Vagina (tissue), 2 donors: ENCODE results near the gene MPHOSPH8. TPM values are rescaled to one million over a fixed set of nuclear protein-coding genes. Genes with fewer than 3 reads are reported as not detected.

Source experiments
- DNase-seq, 2 donors: peaks; one replicate each; pipeline ENCODE4 v3.0.0-alpha.2; 2017; ENCODE audit errors: extremely low spot score in 2 of 2
- H3K27ac ChIP-seq: fragments of 200-600 bp; sonication (generic); one replicate; pipeline ENCODE4 v1.5.1; 2019
- H3K27me3 ChIP-seq: fragments of 200-600 bp; sonication (generic); one replicate; pipeline ENCODE4 v1.5.1; 2019
- H3K36me3 ChIP-seq, 2 donors: fragments of 200-600 bp; sonication (generic); one replicate each; pipeline ENCODE4 v1.5.1; 2017 to 2019
- H3K4me1 ChIP-seq: fragments of 200-600 bp; sonication (generic); one replicate; pipeline ENCODE4 v1.5.1; 2019
- H3K4me3 ChIP-seq, 2 donors: fragments of 200-600 bp; sonication (generic); 1 replicate in 1 of 2; 2 replicates in 1 of 2; pipeline ENCODE4 v1.5.1; 2016 to 2019
- H3K9me3 ChIP-seq: fragments of 200-600 bp; sonication (generic); one replicate; pipeline ENCODE4 v1.5.1; 2019
- POLR2A ChIP-seq, 2 donors: fragments of 450-650 bp; IDR thresholded peaks; one replicate each; pipeline ENCODE4 v1.6.1; 2017; ENCODE audit warnings: antibody characterized with exemption in 2 of 2, mild to moderate bottlenecking in 2 of 2, moderate library complexity in 2 of 2
- POLR2AphosphoS5 ChIP-seq, 2 donors: sonication (generic); formaldehyde crosslinking; IDR thresholded peaks; one replicate each; pipeline ENCODE4 v1.9.0; 2017; ENCODE audit warnings: antibody characterized with exemption in 2 of 2, mild to moderate bottlenecking in 2 of 2, low read depth in 1 of 2; ENCODE audit not compliant: insufficient read depth in 1 of 2
- intact Hi-C: fragments of 100-400 bp; cut with DNase I; formaldehyde crosslinking; loops from one replicate; pipeline ENCODE4 v1.15.1; 2023
- total RNA-seq: library from RNA; depleted of rRNA; stranded (reverse); fragments of >200 nt; gene quantifications from one replicate; pipeline ENCODE4 v1.2.3, GENCODE V29; 2016
- TF ChIP-seq, protein P1 (sequence below), 3 experiments: fragments of 450-650 bp in 2 of 3; fragments of 200-600 bp in 1 of 3; sonication (generic) in 1 of 3; IDR thresholded peaks; one replicate each; pipeline ENCODE4 v1.5.1; 2017 to 2019; ENCODE audit warnings: antibody characterized with exemption in 3 of 3, mild to moderate bottlenecking in 2 of 3, moderate library complexity in 2 of 3

Gene MPHOSPH8
- total RNA-seq, 1 donor from 2014 or later, result 22.8 TPM

DNA sequence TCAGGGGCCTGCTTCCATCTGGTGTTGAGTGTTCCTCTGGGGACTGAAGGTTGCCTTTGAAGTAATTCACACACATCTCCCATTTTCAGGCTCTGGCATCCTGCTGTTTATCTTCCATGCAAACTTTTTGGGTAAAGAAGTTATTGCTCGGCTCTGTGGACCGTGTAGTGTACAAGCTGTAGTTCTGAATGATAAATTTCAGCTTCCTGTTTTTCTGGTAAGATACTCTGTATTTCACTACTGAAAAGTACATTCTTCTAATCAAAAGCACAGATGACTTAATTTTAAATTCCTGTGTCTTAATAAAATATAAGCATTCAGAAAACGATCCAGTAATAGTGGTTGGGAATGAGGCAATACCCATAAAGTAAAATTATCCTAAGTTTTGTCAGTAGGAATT is 36.7 kb downstream of the MPHOSPH8 start:
- intact Hi-C loops, result no loop called here
- peaks cover 0 to 86% of the 10 kb centered on the region in 2 donors for H3K36me3 ChIP-seq

DNA sequence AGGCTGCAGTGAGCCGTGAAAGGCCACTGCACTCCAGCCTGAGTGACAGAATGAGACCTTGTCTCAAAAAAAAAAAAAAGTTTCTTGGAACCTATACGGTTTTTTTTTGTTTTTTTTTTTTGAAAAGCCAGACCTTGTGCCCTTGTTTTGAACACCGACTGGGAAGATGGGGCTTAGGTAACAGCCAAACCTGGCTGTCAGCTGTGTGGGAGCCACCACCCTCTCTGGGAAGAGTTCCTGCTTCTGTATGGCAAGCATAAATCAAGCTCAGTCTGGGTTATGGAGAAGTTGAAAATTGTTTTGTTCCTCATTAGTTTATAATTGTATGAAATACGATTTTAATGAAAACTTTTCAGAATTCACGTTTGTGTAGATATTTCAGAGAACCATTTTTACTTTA is 39.5 kb downstream of the MPHOSPH8 start:
- Histone ChIP-seq H3K36me3 (peaks cover 0 to 66% of the 10 kb centered on the region in 2 donors), H3K4me3 (no peak overlapping the region), H3K27ac (no peak overlapping the region), H3K9me3 (no peaks in the 10 kb centered on the region), H3K27me3 (no peaks in the 10 kb centered on the region), H3K4me1 (no peaks in the 10 kb centered on the region)
- no peak for DNase-seq
- TF ChIP-seq POLR2A (IDR thresholded peaks at IDR 0.05), result no peak
- TF ChIP-seq, protein P1, sequence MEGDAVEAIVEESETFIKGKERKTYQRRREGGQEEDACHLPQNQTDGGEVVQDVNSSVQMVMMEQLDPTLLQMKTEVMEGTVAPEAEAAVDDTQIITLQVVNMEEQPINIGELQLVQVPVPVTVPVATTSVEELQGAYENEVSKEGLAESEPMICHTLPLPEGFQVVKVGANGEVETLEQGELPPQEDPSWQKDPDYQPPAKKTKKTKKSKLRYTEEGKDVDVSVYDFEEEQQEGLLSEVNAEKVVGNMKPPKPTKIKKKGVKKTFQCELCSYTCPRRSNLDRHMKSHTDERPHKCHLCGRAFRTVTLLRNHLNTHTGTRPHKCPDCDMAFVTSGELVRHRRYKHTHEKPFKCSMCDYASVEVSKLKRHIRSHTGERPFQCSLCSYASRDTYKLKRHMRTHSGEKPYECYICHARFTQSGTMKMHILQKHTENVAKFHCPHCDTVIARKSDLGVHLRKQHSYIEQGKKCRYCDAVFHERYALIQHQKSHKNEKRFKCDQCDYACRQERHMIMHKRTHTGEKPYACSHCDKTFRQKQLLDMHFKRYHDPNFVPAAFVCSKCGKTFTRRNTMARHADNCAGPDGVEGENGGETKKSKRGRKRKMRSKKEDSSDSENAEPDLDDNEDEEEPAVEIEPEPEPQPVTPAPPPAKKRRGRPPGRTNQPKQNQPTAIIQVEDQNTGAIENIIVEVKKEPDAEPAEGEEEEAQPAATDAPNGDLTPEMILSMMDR (IDR thresholded peaks at IDR 0.05), result no peak
- no peak for TF ChIP-seq POLR2AphosphoS5 (IDR thresholded peaks at IDR 0.05; ENCODE audit: insufficient read depth in 1 of 2, low read depth in 1 of 2)
- intact Hi-C loops, result no loop called here

More for the DNA sequence above, 36.7 kb downstream of the MPHOSPH8 start:
- Histone ChIP-seq H3K27ac (no peak overlapping the region), H3K4me1 (no peaks in the 10 kb centered on the region), H3K9me3 (no peaks in the 10 kb centered on the region), H3K27me3 (no peaks in the 10 kb centered on the region), H3K4me3 (no peak overlapping the region)
- no peak for DNase-seq
- no peak for TF ChIP-seq POLR2AphosphoS5 (IDR thresholded peaks at IDR 0.05; ENCODE audit: insufficient read depth in 1 of 2, low read depth in 1 of 2)
- TF ChIP-seq, protein P1 (IDR thresholded peaks at IDR 0.05), result no peak
- TF ChIP-seq POLR2A (IDR thresholded peaks at IDR 0.05), result no peak

DNA sequence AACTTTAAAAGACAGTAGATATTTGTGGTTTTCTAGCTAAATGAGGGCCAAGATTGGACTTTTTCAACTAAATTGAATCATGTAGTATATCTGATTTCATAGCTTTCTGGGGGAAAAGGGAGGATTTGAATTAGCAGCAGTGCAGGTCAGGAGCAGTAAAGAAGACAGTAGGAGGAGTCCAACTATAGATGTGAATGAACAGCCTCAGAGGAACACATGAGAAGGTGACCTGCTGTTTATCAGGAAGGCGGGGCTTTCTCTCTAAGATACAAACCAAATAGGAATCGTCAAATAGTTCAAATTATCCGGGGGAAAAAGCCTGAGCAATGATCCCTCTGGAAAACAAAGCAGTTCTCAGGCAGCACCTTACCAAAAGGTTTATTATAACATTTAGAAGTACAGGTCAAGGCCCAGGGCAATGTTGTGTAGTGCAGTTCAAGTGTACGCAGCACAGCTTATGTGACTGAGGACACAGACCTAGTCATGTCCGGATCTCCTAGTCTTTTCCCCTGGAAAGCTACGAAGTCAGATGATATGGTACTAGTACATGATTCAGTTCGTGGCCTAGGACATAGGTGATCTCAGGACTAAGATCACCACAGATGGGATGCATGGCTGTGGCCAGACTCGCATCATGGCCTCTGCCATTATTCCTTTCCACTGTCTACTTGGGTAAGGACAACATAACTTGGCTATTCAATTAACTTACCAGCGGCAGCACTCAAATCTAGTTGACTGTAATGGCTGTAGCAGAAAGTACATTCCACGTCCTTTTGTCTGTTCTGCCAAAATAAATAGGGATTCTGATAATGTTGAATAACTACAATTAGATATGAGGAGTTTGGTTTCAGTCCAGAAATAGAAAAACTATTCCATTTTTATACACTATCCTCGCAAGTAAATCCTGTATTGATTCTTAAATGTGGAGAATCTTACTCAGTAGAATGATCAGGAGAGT is 40.3 kb downstream of the MPHOSPH8 start:
- H3K36me3 ChIP-seq, result peaks cover 0 to 59% of the 10 kb centered on the region in 2 donors

DNA sequence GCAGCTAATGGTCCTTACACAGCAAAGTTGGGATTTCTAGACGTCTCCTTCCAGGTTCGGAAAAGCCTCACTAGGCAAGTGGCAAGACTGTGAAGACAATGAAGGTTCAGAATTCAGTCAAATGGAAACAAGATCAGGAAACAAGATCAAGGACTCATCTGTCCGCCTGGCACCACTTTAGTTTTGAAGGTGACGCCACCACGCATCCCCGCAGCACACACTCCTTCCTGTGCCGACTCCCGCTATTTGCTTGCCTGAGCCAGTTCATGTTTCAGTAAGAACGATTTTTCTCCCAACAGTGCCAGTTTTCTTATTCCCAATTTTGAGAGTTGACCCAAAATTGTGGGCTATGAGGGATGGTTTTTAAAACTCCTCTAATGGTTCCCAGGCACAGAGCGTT is 41.4 kb downstream of the MPHOSPH8 start:
- H3K4me1 ChIP-seq, result no peaks in the 10 kb centered on the region
- intact Hi-C loops, result no loop called here
- H3K27me3 ChIP-seq, result no peaks in the 10 kb centered on the region
- H3K27ac ChIP-seq, result no peak overlapping the region
- no peaks in the 10 kb centered on the region for H3K9me3 ChIP-seq
- no peak for DNase-seq
- TF ChIP-seq POLR2AphosphoS5 (IDR thresholded peaks at IDR 0.05; ENCODE audit: insufficient read depth in 1 of 2, low read depth in 1 of 2) (no peak), POLR2A (IDR thresholded peaks at IDR 0.05) (no peak)
- TF ChIP-seq, protein P1 (IDR thresholded peaks at IDR 0.05), result no peak
- no peak overlapping the region for H3K4me3 ChIP-seq
- H3K36me3 ChIP-seq, result peaks cover 0 to 47% of the 10 kb centered on the region in 2 donors

More for the DNA sequence above, 40.3 kb downstream of the MPHOSPH8 start:
- no peaks in the 10 kb centered on the region for H3K27me3 ChIP-seq
- intact Hi-C loops, result no loop called here
- no peak overlapping the region for H3K4me3 ChIP-seq
- no peak overlapping the region for H3K27ac ChIP-seq
- H3K9me3 ChIP-seq, result no peaks in the 10 kb centered on the region
- no peaks in the 10 kb centered on the region for H3K4me1 ChIP-seq
- TF ChIP-seq, protein P1 (IDR thresholded peaks at IDR 0.05), result no peak
- TF ChIP-seq POLR2AphosphoS5 (IDR thresholded peaks at IDR 0.05; ENCODE audit: insufficient read depth in 1 of 2, low read depth in 1 of 2), result no peak
- TF ChIP-seq POLR2A (IDR thresholded peaks at IDR 0.05), result no peak
- DNase-seq, result no peak

DNA sequence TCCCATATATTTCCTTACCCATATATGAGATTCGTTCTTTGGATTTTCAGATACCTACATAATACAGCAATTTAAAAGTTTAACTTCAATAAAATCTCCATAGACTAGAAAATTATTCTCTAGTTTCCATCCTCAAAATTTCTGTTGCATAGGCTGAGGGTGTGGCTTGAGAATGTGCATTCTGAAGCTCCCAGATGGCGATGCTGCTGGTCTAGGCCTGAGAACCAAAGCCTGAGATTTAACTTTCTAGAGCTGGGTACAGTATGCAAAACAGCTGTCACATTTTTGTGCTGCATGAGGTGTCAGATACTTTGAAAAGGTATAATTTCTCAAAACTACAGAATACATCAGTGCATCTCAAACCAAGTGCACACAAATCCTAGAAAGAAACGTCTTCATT is 42.7 kb downstream of the MPHOSPH8 start:
- DNase-seq, result no peak
- no peak overlapping the region for H3K27ac ChIP-seq
- H3K27me3 ChIP-seq, result no peaks in the 10 kb centered on the region
- H3K9me3 ChIP-seq, result no peaks in the 10 kb centered on the region
- H3K4me1 ChIP-seq, result no peaks in the 10 kb centered on the region
- intact Hi-C loops, result no loop called here
- TF ChIP-seq POLR2A (IDR thresholded peaks at IDR 0.05) (no peak), POLR2AphosphoS5 (IDR thresholded peaks at IDR 0.05; ENCODE audit: insufficient read depth in 1 of 2, low read depth in 1 of 2) (no peak)
- TF ChIP-seq, protein P1 (IDR thresholded peaks at IDR 0.05), result no peak
- H3K4me3 ChIP-seq, result no peak overlapping the region
- H3K36me3 ChIP-seq, result peaks cover 0 to 35% of the 10 kb centered on the region in 2 donors
